LNCaP clone FGC (cell line): ENCODE data around the gene SYCE3.

ENCODE experiments used
- DNase-seq: peaks from one replicate; pipeline ENCODE4 v3.0.0-alpha.2; 2011; ENCODE audit warnings: low read depth
- H3K4me3 ChIP-seq: 2 replicates; pipeline ENCODE4 v1.5.1; 2011; ENCODE audit warnings: mild to moderate bottlenecking, low read depth, low read length, control low read depth
- TF ChIP-seq, protein P1 (sequence below): IDR thresholded peaks from 2 replicates; pipeline ENCODE4 v1.5.1; 2012; ENCODE audit warnings: mild to moderate bottlenecking; ENCODE audit not compliant: control insufficient read depth, insufficient read depth; ENCODE audit errors: extremely low read depth

Gene SYCE3

DNA sequence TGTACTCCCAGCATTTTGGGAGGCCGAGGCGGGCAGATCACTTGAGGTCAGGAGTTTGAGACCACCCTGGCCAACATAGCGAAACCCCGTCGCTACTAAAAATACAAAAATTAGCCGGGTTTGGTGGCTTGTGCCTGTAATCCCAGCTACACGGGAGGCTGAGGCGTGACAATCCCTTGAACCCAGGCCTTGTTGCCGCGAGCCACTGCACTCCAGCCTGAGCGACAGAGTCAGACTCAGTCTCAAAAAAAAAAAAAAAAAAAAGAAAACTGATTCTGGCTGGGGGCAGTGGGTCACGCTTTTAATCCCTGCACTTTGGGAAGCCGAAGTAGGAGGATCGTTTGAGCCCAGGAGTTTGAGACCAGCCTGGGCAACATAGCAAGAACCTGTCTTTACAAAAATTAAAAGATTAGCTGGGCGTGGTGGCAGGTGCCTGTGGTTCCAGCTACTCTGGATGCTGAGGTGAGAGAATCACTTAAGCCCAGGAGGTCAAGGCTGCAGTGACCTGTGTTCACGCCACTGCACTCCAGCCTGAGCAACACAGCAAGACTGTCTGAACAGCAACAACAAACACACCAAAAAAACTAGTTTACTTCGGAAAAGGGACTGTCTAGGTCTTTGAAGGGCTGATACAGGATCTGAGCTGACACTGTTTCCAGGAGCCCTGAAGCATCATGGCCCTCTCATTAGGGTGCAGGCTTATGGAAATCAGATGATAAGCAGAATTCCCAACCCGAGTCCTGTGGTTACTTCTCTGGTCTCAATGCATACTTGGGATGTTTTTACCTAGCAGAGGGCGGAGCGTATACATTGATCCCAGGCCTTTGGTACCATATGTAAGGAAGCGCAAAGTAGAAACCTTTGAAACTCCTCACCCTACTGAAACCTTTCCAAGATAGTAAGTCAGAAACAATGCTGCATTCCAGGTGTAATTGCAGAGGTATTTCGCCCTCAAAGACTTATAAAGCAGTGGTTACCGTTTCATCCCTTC lies 21.7 kb upstream of the SYCE3 start:
- TF ChIP-seq, protein P1, sequence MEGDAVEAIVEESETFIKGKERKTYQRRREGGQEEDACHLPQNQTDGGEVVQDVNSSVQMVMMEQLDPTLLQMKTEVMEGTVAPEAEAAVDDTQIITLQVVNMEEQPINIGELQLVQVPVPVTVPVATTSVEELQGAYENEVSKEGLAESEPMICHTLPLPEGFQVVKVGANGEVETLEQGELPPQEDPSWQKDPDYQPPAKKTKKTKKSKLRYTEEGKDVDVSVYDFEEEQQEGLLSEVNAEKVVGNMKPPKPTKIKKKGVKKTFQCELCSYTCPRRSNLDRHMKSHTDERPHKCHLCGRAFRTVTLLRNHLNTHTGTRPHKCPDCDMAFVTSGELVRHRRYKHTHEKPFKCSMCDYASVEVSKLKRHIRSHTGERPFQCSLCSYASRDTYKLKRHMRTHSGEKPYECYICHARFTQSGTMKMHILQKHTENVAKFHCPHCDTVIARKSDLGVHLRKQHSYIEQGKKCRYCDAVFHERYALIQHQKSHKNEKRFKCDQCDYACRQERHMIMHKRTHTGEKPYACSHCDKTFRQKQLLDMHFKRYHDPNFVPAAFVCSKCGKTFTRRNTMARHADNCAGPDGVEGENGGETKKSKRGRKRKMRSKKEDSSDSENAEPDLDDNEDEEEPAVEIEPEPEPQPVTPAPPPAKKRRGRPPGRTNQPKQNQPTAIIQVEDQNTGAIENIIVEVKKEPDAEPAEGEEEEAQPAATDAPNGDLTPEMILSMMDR, result no peak
- H3K4me3 ChIP-seq, result no peak overlapping the region
- DNase-seq, result no peak

DNA sequence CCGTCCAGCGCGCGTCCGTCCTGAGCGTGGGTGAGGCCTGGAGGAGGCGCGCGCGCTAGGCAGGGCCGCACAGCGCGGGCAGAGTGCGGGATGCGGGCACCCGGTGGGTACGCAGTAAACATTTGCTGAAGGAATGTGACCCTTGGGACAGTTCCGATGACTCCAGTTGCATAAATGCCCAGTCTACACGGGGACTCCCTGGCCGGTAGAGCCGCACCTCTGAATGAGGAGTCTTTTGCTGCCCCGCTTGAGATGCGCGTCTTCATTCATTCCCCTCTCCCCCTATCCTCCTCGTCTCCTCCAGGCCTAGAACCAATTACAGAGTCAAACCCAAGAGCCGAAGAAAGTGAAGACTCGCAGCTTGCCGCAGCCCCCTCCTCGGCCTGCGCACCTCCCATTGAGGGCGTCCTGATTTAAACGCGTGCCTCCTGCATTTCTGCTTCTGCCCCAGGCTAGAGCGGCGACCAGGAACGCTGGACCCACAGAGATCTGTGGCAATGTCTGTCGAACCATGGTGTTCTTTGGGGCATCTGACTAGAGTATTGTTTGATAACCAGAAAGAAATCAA lies 20.7 kb upstream of the SYCE3 start:
- H3K4me3 ChIP-seq, result peak overlapping the region; percentile 76
- TF ChIP-seq, protein P1, result no peak
- DNase-seq, result no peak

DNA sequence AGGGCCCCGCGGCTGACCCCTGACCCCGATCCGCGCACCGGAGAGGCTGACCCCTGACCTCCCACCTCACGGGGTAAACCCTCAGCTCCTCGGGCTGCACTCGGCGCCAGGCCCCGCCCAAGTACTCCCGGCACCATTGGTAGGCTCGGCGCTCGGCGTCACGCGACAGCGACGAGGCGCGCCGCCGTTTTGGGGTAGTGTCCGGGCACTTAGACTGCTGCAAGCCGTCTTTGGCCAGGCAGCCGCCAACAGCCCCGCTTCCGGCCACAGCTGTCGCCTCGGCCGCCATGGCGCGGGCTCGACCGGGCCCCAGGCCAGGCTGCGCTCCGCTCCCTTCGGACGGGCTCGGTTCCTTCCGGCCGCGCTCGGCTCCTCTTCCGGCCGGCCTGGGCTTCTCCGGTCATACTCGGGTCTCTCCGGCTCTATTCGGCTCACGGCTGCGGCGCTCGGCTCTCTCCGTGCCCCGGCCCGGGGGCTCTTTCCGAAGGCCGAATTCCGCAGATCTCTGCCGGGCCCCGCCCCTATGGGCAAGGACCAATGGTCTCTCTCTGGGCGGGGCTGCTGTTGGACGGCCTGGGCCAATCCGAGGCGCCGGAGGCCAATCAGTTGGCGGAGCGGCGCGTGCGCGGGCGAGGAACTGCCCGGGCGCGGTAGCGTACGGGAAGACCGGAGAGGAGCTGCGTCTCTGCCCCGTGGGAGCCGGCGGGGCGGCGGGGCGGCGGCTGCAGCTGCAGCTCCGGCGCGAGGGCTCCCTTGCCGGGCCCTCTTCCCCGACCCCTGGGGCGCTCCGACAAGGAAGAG lies 20.0 kb upstream of the SYCE3 start, which contains the start of gene CHKB:
TSS of gene CHKB (minus strand) at position 357 of the 801 bp plus-strand sequence. CDS start at position 289, 68 bp downstream.
- TF ChIP-seq, protein P1, result no peak
- peak within 1 kb of the TSS; percentile 76 for H3K4me3 ChIP-seq
- DNase-seq, result peak; percentile 89

DNA sequence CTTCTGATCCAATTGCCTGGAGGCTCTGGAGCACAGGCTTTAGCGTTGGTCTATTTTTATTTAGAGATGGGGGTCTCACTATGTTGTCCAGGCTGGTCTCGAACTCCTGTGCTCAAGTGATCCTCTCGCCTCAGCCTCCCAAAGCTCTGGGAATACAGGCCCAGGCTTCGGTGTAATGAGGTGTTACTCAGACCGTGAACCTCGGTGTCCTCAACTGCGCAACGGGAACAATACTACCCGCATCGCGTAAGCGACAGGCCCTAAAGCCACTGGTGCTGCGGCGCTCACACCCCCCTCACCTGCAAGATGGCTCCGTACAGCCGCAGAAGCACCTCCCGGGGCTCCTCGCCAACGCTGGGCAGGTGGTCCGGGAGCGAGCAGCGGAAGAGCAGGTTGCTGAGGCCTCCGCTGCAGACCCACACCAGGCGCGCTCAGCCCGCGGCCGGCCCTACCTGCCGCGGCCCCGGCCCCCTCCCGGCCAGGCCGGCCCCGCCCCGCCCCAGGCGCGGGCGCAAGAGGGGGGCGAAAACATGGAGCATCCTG lies 19.3 kb upstream of the SYCE3 start:
- TF ChIP-seq, protein P1, result no peak
- no peak for DNase-seq
- H3K4me3 ChIP-seq, result peak overlapping the region; percentile 76

DNA sequence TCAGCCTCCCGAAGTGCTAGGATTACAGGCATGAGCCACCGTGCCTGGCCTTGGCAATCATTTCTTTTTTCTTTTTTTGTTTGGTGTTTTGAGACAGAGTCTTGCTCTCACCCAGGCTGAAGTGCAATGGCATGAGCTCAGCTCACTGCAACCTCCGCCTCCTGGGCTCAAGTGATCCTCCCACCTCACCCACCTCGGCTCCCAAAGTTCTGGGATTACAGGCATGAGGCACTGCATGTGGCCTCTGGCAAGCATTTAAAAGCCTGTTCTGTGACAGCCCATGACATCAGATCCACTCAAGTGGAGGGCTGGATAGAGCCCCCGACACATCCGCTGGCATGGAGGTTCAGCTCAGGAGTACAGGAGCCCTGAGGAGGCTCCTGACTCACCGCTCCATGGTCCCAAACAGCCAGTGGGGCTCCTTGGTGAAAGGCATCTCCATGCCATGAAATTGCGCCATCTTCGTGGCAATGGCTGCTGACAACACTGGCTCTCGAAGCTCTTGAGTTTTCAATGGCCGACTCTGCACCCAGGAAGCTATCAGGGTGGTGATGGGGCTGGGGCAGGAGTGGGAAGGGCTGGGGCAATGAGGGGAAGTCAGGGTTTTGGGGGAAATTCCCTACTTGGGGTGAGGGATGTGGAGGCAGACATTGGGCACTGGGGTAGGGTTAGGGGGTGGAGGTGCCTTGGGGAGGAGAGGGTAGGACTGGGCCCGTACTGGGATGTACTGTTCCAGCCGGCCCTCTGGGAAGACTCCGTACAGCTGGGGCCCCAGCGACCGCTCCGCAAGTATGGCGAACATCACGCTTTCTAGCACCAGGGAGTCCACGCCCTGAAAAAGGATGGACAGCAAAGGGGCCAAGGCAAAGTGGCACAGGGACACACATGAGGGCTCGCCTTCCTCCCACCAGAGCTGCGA lies 18.6 kb upstream of the SYCE3 start:
- TF ChIP-seq, protein P1, result no peak
- peak overlapping the region; percentile 76 for H3K4me3 ChIP-seq
- no peak for DNase-seq

DNA sequence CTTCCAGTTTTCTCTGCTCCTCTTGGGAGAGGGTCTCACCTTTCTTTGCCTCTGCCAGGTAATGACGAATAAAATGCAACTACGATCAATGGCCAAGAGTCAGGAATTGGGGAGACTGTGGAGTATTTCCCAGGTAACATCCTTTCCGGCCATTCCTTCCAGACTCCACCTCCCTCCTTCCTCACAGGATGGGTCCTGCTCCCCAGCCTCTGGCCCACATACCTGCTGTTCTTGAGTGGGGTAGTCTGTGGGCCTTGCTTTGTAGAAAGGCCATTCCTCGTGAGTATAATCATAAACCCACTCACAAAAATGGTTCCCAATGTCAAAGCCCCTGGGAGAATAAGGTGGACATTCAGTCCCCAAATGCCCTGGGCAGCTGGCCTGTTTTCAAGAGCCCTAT lies 17.0 kb upstream of the SYCE3 start:
- no peak overlapping the region for H3K4me3 ChIP-seq
- DNase-seq, result no peak
- TF ChIP-seq, protein P1, result no peak
